ENCODE data around the gene P2RY2. TPM values are rescaled to one million over a fixed set of nuclear protein-coding genes. Genes with fewer than 3 reads are reported as not detected.

P2RY2 gene
- total RNA-seq, 4 donors from 2014 or later, result 4.5 to 7.5 (median 6.7) TPM

- Histone ChIP-seq H3K9me3 (no peaks in the 10 kb centered on the region), H3K36me3 (no peaks in the 10 kb centered on the region), H3K4me1 (peaks cover 0 to 27% (median 0%) of the 10 kb centered on the region in 4 donors), H3K27ac (no peak overlapping the region), H3K4me3 (peak overlapping the region in 1 of 4 donors; percentile 24), H3K27me3 (no peaks in the 10 kb centered on the region)
- peak; percentile 71 to 92 (median 85) for TF ChIP-seq CTCF (IDR thresholded peaks at IDR 0.05)
- no peak for TF ChIP-seq POLR2A (IDR thresholded peaks at IDR 0.05)
- DNase-seq (ENCODE audit: low spot score in 2 of 2), result peak; percentile 53 to 76
- 17 to 35% methylated on average over 10 to 12 of the region's 12 CpGs for whole genome bisulfite sequencing, 2 donors
Measured at GRCh38 chr11:73242251-73243092, 24.4 kb downstream of the P2RY2 start.

GRCh38 chr11:73243093-73243485 is 25.0 kb downstream of the P2RY2 start:
- no peaks in the 10 kb centered on the region for H3K27me3 ChIP-seq
- DNase-seq (ENCODE audit: low spot score in 2 of 2), result no peak
- H3K4me3 ChIP-seq, result no peak overlapping the region
- no peaks in the 10 kb centered on the region for H3K36me3 ChIP-seq
- TF ChIP-seq EP300 (IDR thresholded peaks at IDR 0.05), result no peak
- no peak for TF ChIP-seq POLR2A (IDR thresholded peaks at IDR 0.05)
- no peak for TF ChIP-seq CTCF (IDR thresholded peaks at IDR 0.05)
- WGBS, 2 donors, result 85 to 86% methylated on average over 8 of the region's 8 CpGs
- H3K9me3 ChIP-seq, result no peaks in the 10 kb centered on the region
- H3K4me1 ChIP-seq, result peaks cover 0 to 27% (median 0%) of the 10 kb centered on the region in 4 donors
- no peak overlapping the region for H3K27ac ChIP-seq

GRCh38 chr11:73244589-73245240 is 26.6 kb downstream of the P2RY2 start:
- H3K36me3 ChIP-seq, result no peaks in the 10 kb centered on the region
- DNase-seq (ENCODE audit: low spot score in 2 of 2), result no peak
- peaks cover 0 to 25% (median 0%) of the 10 kb centered on the region in 4 donors for H3K4me1 ChIP-seq
- no peak overlapping the region for H3K4me3 ChIP-seq
- TF ChIP-seq POLR2A (IDR thresholded peaks at IDR 0.05) (no peak), EP300 (IDR thresholded peaks at IDR 0.05) (no peak), CTCF (IDR thresholded peaks at IDR 0.05) (no peak)
- WGBS, 2 donors, result 57 to 63% methylated on average over 4 of the region's 4 CpGs
- H3K9me3 ChIP-seq, result no peaks in the 10 kb centered on the region
- no peak overlapping the region for H3K27ac ChIP-seq
- no peaks in the 10 kb centered on the region for H3K27me3 ChIP-seq

GRCh38 chr11:73245461-73245860 is 27.4 kb downstream of the P2RY2 start:
- Histone ChIP-seq H3K27me3 (no peaks in the 10 kb centered on the region), H3K9me3 (no peaks in the 10 kb centered on the region), H3K27ac (no peak overlapping the region), H3K36me3 (no peaks in the 10 kb centered on the region), H3K4me3 (no peak overlapping the region), H3K4me1 (peaks cover 0 to 18% (median 0%) of the 10 kb centered on the region in 4 donors)
- no peak for TF ChIP-seq CTCF (IDR thresholded peaks at IDR 0.05)
- no peak for TF ChIP-seq EP300 (IDR thresholded peaks at IDR 0.05)
- no peak for TF ChIP-seq POLR2A (IDR thresholded peaks at IDR 0.05)
- 59 to 63% methylated on average over 6 of the region's 6 CpGs for WGBS, 2 donors
- no peak for DNase-seq (ENCODE audit: low spot score in 2 of 2)

- DNase-seq (ENCODE audit: low spot score in 2 of 2), result no peak
- Histone ChIP-seq H3K4me1 (peaks cover 0 to 15% (median 0%) of the 10 kb centered on the region in 4 donors), H3K27me3 (no peaks in the 10 kb centered on the region), H3K36me3 (no peaks in the 10 kb centered on the region), H3K4me3 (no peak overlapping the region), H3K27ac (no peak overlapping the region), H3K9me3 (no peaks in the 10 kb centered on the region)
- 59 to 68% methylated on average over 2 of the region's 2 CpGs for WGBS, 2 donors
- TF ChIP-seq EP300 (IDR thresholded peaks at IDR 0.05) (no peak), POLR2A (IDR thresholded peaks at IDR 0.05) (no peak), CTCF (IDR thresholded peaks at IDR 0.05) (no peak)
Measured at GRCh38 chr11:73246303-73246702, 28.2 kb downstream of the P2RY2 start.

Measured in tibial nerve (tissue), 4 donors.